Thyroid gland (tissue), 4 donors: ENCODE results near the gene EPB41L1.

ENCODE experiments used
- POLR2A ChIP-seq, 2 donors: fragments of 450-650 bp; IDR thresholded peaks; one replicate each; pipeline ENCODE4 v1.6.1; 2017; ENCODE audit warnings: antibody characterized with exemption in 2 of 2, mild to moderate bottlenecking in 2 of 2, moderate library complexity in 1 of 2
- TF ChIP-seq, protein P1 (sequence below), 6 experiments: fragments of 200-600 bp in 3 of 6; fragments of 450-650 bp in 3 of 6; sonication (generic) in 3 of 6; IDR thresholded peaks; one replicate each; pipeline ENCODE4 v1.5.1; 2016 to 2019; ENCODE audit warnings: antibody characterized with exemption in 6 of 6, mild to moderate bottlenecking in 2 of 6, inconsistent platforms in 1 of 6, moderate library complexity in 1 of 6

DNA sequence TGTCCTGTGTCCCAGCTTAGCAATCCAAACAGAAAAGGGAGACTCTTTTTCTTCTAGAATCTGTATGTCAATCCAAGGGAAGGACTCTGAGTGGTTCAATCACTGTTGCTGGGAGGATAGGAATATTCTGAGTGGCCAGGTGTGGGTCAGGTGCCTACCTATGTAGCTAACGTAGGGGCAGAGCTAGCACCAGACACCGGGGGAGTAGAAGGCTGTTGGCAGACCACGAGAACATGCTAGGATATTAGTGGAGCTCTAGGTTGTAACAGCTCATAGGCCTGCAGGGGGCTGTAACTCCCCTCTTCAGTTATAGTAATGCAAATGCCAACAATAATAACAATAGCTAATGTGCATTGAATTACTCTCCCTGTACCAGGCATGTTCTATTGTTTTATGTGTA, 39.8 kb upstream of the EPB41L1 start:
- TF ChIP-seq, protein P1, sequence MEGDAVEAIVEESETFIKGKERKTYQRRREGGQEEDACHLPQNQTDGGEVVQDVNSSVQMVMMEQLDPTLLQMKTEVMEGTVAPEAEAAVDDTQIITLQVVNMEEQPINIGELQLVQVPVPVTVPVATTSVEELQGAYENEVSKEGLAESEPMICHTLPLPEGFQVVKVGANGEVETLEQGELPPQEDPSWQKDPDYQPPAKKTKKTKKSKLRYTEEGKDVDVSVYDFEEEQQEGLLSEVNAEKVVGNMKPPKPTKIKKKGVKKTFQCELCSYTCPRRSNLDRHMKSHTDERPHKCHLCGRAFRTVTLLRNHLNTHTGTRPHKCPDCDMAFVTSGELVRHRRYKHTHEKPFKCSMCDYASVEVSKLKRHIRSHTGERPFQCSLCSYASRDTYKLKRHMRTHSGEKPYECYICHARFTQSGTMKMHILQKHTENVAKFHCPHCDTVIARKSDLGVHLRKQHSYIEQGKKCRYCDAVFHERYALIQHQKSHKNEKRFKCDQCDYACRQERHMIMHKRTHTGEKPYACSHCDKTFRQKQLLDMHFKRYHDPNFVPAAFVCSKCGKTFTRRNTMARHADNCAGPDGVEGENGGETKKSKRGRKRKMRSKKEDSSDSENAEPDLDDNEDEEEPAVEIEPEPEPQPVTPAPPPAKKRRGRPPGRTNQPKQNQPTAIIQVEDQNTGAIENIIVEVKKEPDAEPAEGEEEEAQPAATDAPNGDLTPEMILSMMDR (IDR thresholded peaks at IDR 0.05): no peak
- no peak for TF ChIP-seq POLR2A (IDR thresholded peaks at IDR 0.05)
